ENCODE results near the gene TTC39B.

Gene TTC39B

GRCh38 chr9:15150939-15151338 lies 156.1 kb downstream of the TTC39B start:
- TF ChIP-seq CTCF (conservative IDR thresholded peaks at IDR 0.05; ENCODE audit: low read depth) = no peak
- POLR2A ChIA-PET (ENCODE audit: low non-redundant PET) = no interaction called here
- H3K27ac ChIP-seq = no peak overlapping the region
- CTCF ChIA-PET = no interaction called here
- DNase-seq (ENCODE audit: low spot score) = no peak

GRCh38 chr9:15149450-15149849 lies 157.6 kb downstream of the TTC39B start:
- no peak overlapping the region for H3K27ac ChIP-seq
- ChIA-PET CTCF (interaction anchor here (1.4 kb wide), 1 partner anchor 14 kb away, joined by 5 read pairs; no protein-coding TSS in a partner anchor), POLR2A (ENCODE audit: low non-redundant PET) (no interaction called here)
- no peak for TF ChIP-seq CTCF (conservative IDR thresholded peaks at IDR 0.05; ENCODE audit: low read depth)
- DNase-seq (ENCODE audit: low spot score) = no peak

GRCh38 chr9:15146268-15146700 lies 160.7 kb downstream of the TTC39B start:
- DNase-seq (ENCODE audit: low spot score) = no peak
- CTCF ChIA-PET = interaction anchor here (0.6 kb wide), 2 partner anchors 11 to 634 kb away, joined by 3 read pairs; no protein-coding TSS in a partner anchor
- TF ChIP-seq CTCF (conservative IDR thresholded peaks at IDR 0.05; ENCODE audit: low read depth) = no peak
- no peak overlapping the region for H3K27ac ChIP-seq
- POLR2A ChIA-PET (ENCODE audit: low non-redundant PET) = no interaction called here

GRCh38 chr9:15144622-15145061 lies 162.4 kb downstream of the TTC39B start:
- CTCF ChIA-PET = interaction anchor here (0.7 kb wide), 1 partner anchor 154 kb away, joined by 3 read pairs; no protein-coding TSS in a partner anchor
- peak; percentile 69 for DNase-seq (ENCODE audit: low spot score)
- POLR2A ChIA-PET (ENCODE audit: low non-redundant PET) = no interaction called here

GRCh38 chr9:15142878-15143534 lies 164.0 kb downstream of the TTC39B start:
- H3K27ac ChIP-seq = no peak overlapping the region
- TF ChIP-seq CTCF (conservative IDR thresholded peaks at IDR 0.05; ENCODE audit: low read depth) = peak; percentile 81
- CTCF ChIA-PET = interaction anchor here (0.5 to 0.6 kb wide), 4 partner anchors 18 to 377 kb away, joined by 3 to 5 read pairs (median 3); no protein-coding TSS in a partner anchor
- peak; percentile 49 for DNase-seq (ENCODE audit: low spot score)
- POLR2A ChIA-PET (ENCODE audit: low non-redundant PET) = no interaction called here

More at GRCh38 chr9:15144622-15145061, 162.4 kb downstream of the TTC39B start:
- no peak for TF ChIP-seq CTCF (conservative IDR thresholded peaks at IDR 0.05; ENCODE audit: low read depth)
- H3K27ac ChIP-seq = no peak overlapping the region

- ChIA-PET CTCF (no interaction called here), POLR2A (ENCODE audit: low non-redundant PET) (no interaction called here)
- H3K27ac ChIP-seq = no peak overlapping the region
- TF ChIP-seq CTCF (conservative IDR thresholded peaks at IDR 0.05; ENCODE audit: low read depth) = no peak
- no peak for DNase-seq (ENCODE audit: low spot score)
These were observed 167.0 kb downstream of the TTC39B start for GRCh38 chr9:15140051-15140450.

Measured in RWPE1 (cell line).